Liver (tissue), 2 donors: Measurements from ENCODE around the gene ANKS3.

ENCODE experiments used
- EGR1 ChIP-seq, 2 donors: IDR thresholded peaks; 2 replicates each; pipeline ENCODE4 v1.6.1; 2016 to 2018; ENCODE audit warnings: antibody characterized with exemption in 2 of 2, low read depth in 2 of 2
- REST ChIP-seq: IDR thresholded peaks from 2 replicates; pipeline ENCODE4 v1.6.1; 2016; ENCODE audit warnings: antibody characterized with exemption, mild to moderate bottlenecking
- TF ChIP-seq, protein P1 (sequence below): IDR thresholded peaks from 2 replicates; pipeline ENCODE4 v1.6.1; 2016; ENCODE audit warnings: antibody characterized with exemption
- donor health status: healthy.

DNA sequence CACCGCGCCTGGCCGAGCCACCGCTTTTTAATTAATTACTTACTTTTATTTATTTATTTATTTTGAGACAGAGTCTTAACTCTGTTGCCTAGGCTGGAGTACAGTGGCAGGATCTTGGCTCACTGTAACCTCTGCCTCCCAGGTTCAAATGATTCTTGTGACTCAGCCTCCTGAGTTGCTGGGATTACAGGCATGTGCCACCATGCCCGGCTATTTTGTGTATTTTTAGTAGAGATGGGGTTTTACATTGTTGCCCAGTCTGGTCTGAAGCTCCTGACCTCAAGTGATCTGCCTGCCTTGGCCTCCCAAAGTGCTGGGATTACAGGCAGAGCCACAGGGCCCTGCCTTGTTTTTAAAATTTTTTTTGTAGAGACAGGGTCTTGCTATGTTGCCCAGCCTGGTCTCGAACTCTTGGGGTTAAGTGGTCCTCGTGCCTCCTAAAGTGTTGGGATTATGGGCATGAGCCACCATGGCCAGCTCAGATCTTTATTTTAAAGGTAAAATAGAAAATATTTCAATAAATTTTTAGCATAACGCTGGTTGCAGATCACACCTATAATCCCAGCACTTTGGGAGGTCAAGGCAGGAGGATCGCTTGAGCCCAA is 59.0 kb downstream of the ANKS3 start:
- TF ChIP-seq, protein P1, sequence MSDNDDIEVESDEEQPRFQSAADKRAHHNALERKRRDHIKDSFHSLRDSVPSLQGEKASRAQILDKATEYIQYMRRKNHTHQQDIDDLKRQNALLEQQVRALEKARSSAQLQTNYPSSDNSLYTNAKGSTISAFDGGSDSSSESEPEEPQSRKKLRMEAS = no peak
- TF ChIP-seq EGR1 (IDR thresholded peaks at IDR 0.05; ENCODE audit: low read depth in 2 of 2) (no peak), REST (no peak)
